Umbilical cord (tissue), 2 donors: ENCODE results near the gene MCUB. TPM values are rescaled to one million over a fixed set of nuclear protein-coding genes. Genes with fewer than 3 reads are reported as not detected.

ENCODE experiments used
- DNase-seq: peaks from one replicate; pipeline ENCODE4 v3.0.0-alpha.2; 2015; ENCODE audit warnings: low spot score
- total RNA-seq: library from RNA; depleted of rRNA; stranded (reverse); fragments of >200 nt; gene quantifications from one replicate; pipeline ENCODE4 v1.2.3, GENCODE V29; 2014; ENCODE audit warnings: low replicate concordance; ENCODE audit not compliant: insufficient read depth

The MCUB gene
- total RNA-seq, 1 donor from 2014 or later, result 19.0 TPM

- no peak for DNase-seq
These were observed 67.3 kb downstream of the MCUB start for GRCh38 chr4:109627361-109627760.

- DNase-seq, result no peak
These were observed 69.7 kb downstream of the MCUB start for GRCh38 chr4:109629775-109630174.

GRCh38 chr4:109631532-109632108 is 71.6 kb downstream of the MCUB start:
- peak; percentile 43 for DNase-seq

GRCh38 chr4:109640644-109641043 is 80.6 kb downstream of the MCUB start:
- DNase-seq, result no peak

- DNase-seq, result no peak
These were observed 86.0 kb downstream of the MCUB start for GRCh38 chr4:109645874-109646710.

- DNase-seq, result peak; percentile 30
These were observed 88.4 kb downstream of the MCUB start for GRCh38 chr4:109648266-109648996.

GRCh38 chr4:109648997-109649575 is 89.0 kb downstream of the MCUB start:
- no peak for DNase-seq

GRCh38 chr4:109649872-109650271 is 89.8 kb downstream of the MCUB start:
- no peak for DNase-seq

GRCh38 chr4:109655396-109655795 is 95.3 kb downstream of the MCUB start:
- DNase-seq, result no peak

GRCh38 chr4:109657854-109658418 is 97.9 kb downstream of the MCUB start:
- no peak for DNase-seq

GRCh38 chr4:109658871-109659410 is 98.9 kb downstream of the MCUB start:
- peak; percentile 4 for DNase-seq

- DNase-seq, result no peak
These were observed 102.1 kb downstream of the MCUB start for GRCh38 chr4:109662116-109662515.

- no peak for DNase-seq
These were observed 102.7 kb downstream of the MCUB start for GRCh38 chr4:109662771-109663170.

GRCh38 chr4:109665783-109666485 is 105.9 kb downstream of the MCUB start:
- no peak for DNase-seq

- DNase-seq, result no peak
These were observed 111.3 kb downstream of the MCUB start for GRCh38 chr4:109671350-109671749.

- DNase-seq, result no peak
These were observed 112.3 kb downstream of the MCUB start for GRCh38 chr4:109672169-109672930.

- DNase-seq, result no peak
These were observed 113.3 kb downstream of the MCUB start for GRCh38 chr4:109673303-109673702.

- no peak for DNase-seq
These were observed 115.1 kb downstream of the MCUB start for GRCh38 chr4:109675181-109675580.

GRCh38 chr4:109675843-109676242 is 115.8 kb downstream of the MCUB start:
- DNase-seq, result no peak

- DNase-seq, result no peak
These were observed 116.8 kb downstream of the MCUB start for GRCh38 chr4:109676886-109677285.
